OCI-LY1 (cell line): ENCODE results near the gene ALOX5.
"Not testable (repeated sequence)": the region's sequence is repeated elsewhere in the genome, so short reads cannot be mapped to it uniquely, and the experiment has no call there.

ENCODE experiments used
- CTCF ChIP-seq: fragments of 200-600 bp; sonication (generic), shearing (Covaris generic); IDR thresholded peaks from 2 replicates; pipeline ENCODE4 v1.5.1; 2017; ENCODE audit warnings: mild to moderate bottlenecking, antibody characterized with exemption, low read length, moderate library complexity, mixed read lengths
- EZH2 ChIP-seq: fragments of 200-600 bp; sonication (generic), shearing (Covaris generic); IDR thresholded peaks from 2 replicates; pipeline ENCODE4 v1.8.0; 2017; ENCODE audit warnings: borderline replicate concordance, mixed run types, mild to moderate bottlenecking, antibody characterized with exemption, low read length, moderate library complexity, mixed read lengths

- TF ChIP-seq CTCF, EZH2: not testable (repeated sequence)
Observed at GRCh38 chr10:45340420-45340819, 33.6 kb upstream of the ALOX5 start.
